ENCODE data around the gene NTPCR. TPM values are rescaled to one million over a fixed set of nuclear protein-coding genes. Genes with fewer than 3 reads are reported as not detected.
"Not testable (repeated sequence)": the region's sequence is repeated elsewhere in the genome, so short reads cannot be mapped to it uniquely, and the experiment has no call there.

The NTPCR gene
- total RNA-seq, 1 donor from 2014 or later = 41.6 TPM

GRCh38 chr1:232911027-232911599 is 39.3 kb upstream of the NTPCR start:
- intact Hi-C loops (cut with DNase I) = no loop called here
- TF ChIP-seq, protein P1, sequence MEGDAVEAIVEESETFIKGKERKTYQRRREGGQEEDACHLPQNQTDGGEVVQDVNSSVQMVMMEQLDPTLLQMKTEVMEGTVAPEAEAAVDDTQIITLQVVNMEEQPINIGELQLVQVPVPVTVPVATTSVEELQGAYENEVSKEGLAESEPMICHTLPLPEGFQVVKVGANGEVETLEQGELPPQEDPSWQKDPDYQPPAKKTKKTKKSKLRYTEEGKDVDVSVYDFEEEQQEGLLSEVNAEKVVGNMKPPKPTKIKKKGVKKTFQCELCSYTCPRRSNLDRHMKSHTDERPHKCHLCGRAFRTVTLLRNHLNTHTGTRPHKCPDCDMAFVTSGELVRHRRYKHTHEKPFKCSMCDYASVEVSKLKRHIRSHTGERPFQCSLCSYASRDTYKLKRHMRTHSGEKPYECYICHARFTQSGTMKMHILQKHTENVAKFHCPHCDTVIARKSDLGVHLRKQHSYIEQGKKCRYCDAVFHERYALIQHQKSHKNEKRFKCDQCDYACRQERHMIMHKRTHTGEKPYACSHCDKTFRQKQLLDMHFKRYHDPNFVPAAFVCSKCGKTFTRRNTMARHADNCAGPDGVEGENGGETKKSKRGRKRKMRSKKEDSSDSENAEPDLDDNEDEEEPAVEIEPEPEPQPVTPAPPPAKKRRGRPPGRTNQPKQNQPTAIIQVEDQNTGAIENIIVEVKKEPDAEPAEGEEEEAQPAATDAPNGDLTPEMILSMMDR (IDR thresholded peaks at IDR 0.05) = no peak

GRCh38 chr1:232912845-232913580 is 37.4 kb upstream of the NTPCR start:
- H3K27me3 ChIP-seq = no peaks in the 10 kb centered on the region
- no peak overlapping the region for H3K4me3 ChIP-seq
- intact Hi-C loops (cut with DNase I) = no loop called here
- H3K36me3 ChIP-seq = no peaks in the 10 kb centered on the region
- no peak overlapping the region for H3K27ac ChIP-seq
- no peak for DNase-seq (ENCODE audit: low spot score in 2 of 2)
- TF ChIP-seq, protein P1 (IDR thresholded peaks at IDR 0.05) = no peak
- no peaks in the 10 kb centered on the region for H3K9me3 ChIP-seq
- H3K4me1 ChIP-seq = no peaks in the 10 kb centered on the region

More at GRCh38 chr1:232911027-232911599, 39.3 kb upstream of the NTPCR start:
- Histone ChIP-seq H3K9me3 (no peaks in the 10 kb centered on the region), H3K4me3 (no peak overlapping the region), H3K27ac (no peak overlapping the region), H3K4me1 (no peaks in the 10 kb centered on the region), H3K36me3 (no peaks in the 10 kb centered on the region), H3K27me3 (no peaks in the 10 kb centered on the region)
- DNase-seq (ENCODE audit: low spot score in 2 of 2) = no peak

DNA sequence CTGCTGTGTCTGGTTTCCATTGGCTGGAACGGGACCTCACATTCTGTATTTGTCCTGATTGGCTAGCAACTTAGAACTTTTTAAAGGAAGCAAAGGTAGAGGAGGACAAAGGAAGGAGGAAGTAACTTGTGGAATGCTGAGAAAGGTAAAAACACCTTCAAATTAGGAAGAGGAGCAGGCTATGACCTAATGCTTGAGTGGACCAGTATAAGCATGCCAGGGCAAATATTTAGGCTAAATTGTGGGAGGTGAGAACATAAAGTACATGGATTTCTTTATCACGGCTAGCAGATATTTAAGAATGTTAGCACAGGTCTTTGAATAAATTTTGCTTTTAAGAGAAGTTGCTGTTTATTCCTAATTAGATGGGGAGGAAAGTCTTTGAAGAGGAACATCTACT is 36.1 kb upstream of the NTPCR start:
- H3K4me1 ChIP-seq; H3K9me3 ChIP-seq; DNase-seq (ENCODE audit: low spot score in 2 of 2); H3K4me3 ChIP-seq; H3K27me3 ChIP-seq; intact Hi-C loops (cut with DNase I); H3K36me3 ChIP-seq; H3K27ac ChIP-seq: not testable (repeated sequence)

DNA sequence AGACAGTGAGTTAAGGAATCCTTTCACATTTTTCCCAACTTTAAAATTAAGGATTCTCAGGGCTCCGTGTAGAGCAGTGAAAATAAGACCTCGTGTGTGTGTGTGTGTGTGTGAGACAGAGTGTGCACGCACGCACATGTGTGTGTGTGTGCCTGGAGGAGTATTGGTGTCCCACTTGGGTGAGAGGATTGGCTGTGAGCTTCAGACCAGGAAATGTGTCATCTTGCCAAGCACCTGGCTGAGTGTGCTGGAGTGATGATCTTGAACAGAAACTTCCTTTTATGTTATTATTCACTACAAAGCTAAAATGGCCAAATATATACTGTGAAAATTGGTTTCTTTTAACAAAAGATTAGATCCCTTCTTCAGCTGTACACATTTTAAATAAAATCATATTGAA is 35.2 kb upstream of the NTPCR start:
- no peak for DNase-seq (ENCODE audit: low spot score in 2 of 2)
- no peak overlapping the region for H3K4me3 ChIP-seq
- TF ChIP-seq, protein P1 (IDR thresholded peaks at IDR 0.05) = no peak
- H3K27ac ChIP-seq = no peak overlapping the region
- no peaks in the 10 kb centered on the region for H3K4me1 ChIP-seq
- no peaks in the 10 kb centered on the region for H3K9me3 ChIP-seq
- no peaks in the 10 kb centered on the region for H3K36me3 ChIP-seq
- no peaks in the 10 kb centered on the region for H3K27me3 ChIP-seq
- intact Hi-C loops (cut with DNase I) = no loop called here

DNA sequence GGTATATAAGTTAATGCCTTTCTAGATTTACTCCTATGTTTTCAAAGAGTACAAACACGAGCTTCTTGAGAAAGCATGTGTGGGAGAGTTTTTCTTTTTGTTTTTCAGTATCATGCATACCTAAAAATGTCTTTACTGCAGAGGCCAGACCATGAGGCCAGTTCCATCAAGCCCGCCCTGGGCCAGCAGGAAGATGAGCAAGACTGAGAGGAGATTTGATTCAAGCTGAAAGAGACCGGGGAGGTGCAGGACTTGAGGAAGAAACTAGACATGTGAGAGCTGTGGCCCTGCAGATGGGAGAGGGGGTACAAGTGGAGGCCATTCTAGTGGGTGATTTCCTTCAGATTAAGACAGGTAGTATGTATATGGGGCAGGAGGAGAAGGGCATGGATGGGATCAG is 33.4 kb upstream of the NTPCR start:
- DNase-seq (ENCODE audit: low spot score in 2 of 2) = no peak
- TF ChIP-seq, protein P1 (IDR thresholded peaks at IDR 0.05) = no peak
- no peak overlapping the region for H3K4me3 ChIP-seq
- no peaks in the 10 kb centered on the region for H3K4me1 ChIP-seq
- intact Hi-C loops (cut with DNase I) = no loop called here
- H3K36me3 ChIP-seq = no peaks in the 10 kb centered on the region
- H3K27me3 ChIP-seq = no peaks in the 10 kb centered on the region
- H3K9me3 ChIP-seq = no peaks in the 10 kb centered on the region
- no peak overlapping the region for H3K27ac ChIP-seq

DNA sequence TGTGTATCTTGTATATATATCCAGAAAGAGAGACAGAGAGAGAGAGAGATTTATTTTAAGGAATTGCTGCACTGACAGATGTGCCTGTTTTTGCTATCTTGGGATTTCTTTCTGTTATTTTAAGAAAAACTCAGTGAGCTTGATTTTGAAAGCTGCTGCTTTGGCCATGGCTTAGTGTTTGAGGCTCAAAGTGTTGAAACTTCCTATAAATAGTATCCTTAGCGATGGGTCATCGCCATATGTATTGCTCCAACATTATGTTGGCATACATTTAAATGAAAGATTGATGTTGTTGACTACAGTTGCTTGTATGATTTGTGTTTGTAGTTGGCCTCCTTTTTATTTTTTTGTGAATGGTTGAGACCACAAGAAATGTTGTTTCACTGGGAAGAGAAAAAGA is 29.0 kb upstream of the NTPCR start:
- Histone ChIP-seq H3K27ac (no peak overlapping the region), H3K9me3 (no peaks in the 10 kb centered on the region), H3K27me3 (no peaks in the 10 kb centered on the region), H3K4me3 (no peak overlapping the region), H3K4me1 (no peaks in the 10 kb centered on the region), H3K36me3 (no peaks in the 10 kb centered on the region)
- DNase-seq (ENCODE audit: low spot score in 2 of 2) = no peak
- TF ChIP-seq, protein P1 (IDR thresholded peaks at IDR 0.05) = no peak
- intact Hi-C loops (cut with DNase I) = no loop called here

Data from ascending aorta (tissue), 2 donors.